Stimulated activated CD4-positive, alpha-beta T cell treated with anti-CD3 and anti-CD28 coated beads, Interleukin-12 subunit alpha, Interleukin-12 subunit beta, amount 100 ng/mL, for 24 hours (primary cell): Measurements from ENCODE around the gene BMP3.
"Not testable (repeated sequence)": the region's sequence is repeated elsewhere in the genome, so short reads cannot be mapped to it uniquely, and the experiment has no call there.

Experiments used
- DNase-seq, 2 experiments: peaks; one replicate each; pipeline ENCODE4 v3.0.0-alpha.2; 2020; ENCODE audit warnings: low read depth in 2 of 2

The BMP3 gene

DNA sequence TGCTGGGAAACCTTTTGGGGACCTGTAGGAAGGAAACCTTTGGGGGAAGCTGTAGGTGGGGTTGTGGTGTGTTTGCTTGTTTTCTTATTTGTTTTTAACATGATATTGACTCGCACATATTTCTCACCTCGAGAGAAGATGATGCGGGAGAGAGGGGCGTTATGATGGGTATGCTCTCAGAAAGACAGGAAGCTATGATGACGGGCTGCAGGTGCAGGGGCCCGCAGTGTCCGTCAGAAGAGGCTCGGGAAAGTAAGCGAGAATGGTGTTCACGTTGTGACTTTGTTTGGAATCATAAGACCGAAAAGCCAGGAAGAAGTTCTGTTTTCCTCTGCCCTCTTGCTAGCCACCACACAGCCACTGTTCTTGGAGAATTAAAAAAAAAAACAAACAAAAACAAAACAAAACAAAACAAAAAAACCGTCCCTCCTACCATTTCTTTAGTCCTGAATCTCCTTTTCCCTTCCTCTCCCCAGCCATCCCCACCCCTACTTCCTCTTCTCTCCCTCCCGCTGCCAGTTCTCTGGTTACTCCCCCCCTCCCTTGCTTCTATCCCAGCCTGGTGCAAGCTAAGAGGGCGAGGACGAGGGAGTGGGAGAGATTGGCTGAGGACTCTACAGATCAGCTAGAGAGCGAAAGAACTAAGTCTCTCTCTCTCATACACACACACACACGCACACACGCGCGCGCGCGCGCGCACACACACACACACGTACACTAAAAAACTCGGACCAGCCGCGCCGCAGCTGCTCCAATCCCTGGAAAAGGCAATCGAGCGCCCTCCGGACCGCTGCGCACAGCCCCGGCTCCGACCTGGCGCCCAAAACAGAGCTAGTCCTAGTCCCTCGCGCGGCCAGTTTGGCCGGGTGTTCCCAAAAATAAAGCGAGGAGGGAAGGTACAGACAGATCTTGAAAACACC is at the start of gene BMP3:
Gene BMP3, plus strand, starts transcription at position 648 of the 920 bp plus-strand sequence. CDS start 577 bp downstream, outside the sequence.
- DNase-seq, result no peak

DNA sequence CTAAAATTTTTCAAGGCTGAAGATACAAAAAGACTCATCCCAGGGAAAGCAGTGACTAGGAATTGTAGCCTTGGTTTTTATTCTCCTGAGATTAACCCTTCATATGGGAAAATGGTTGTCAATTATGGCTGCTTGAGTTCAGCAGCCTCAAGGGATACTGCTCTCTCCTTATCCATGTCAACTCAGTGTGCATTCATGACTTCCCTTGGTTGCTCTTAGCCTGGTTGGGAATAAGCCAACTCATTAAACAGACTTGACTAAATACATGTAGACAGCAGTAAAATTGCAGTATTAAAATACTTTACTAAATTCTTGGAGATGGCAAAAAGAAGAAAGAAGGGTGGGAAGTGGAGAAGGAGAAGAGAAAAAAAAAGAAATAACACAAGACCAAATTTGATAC is 44.5 kb upstream of the BMP3 start:
- DNase-seq, result no peak

- no peak for DNase-seq
These were observed 40.5 kb upstream of the BMP3 start for GRCh38 chr4:80989921-80990544.

DNA sequence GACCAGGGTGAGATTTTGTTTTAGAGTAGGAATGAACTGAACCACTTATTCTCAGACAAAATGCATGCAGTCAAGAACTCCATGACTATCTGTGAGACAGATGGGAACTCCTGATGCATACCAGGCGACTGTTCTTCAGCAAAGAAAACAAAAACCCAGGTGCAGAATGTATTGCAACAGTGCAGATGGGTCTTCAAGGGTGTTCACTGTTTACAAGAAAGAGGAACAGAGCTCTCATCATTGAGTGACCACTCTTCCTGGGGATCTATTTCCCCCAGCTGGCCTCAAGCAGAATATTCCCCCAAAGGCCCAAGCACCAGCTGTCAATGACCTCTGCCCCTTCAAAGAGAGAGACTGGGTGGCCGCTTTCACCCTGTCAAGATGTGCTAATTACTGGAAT is 39.7 kb upstream of the BMP3 start:
- DNase-seq, result no peak

- no peak for DNase-seq
These were observed 30.6 kb upstream of the BMP3 start for GRCh38 chr4:80999943-81000342.

GRCh38 chr4:81003597-81004111 is 26.9 kb upstream of the BMP3 start:
- DNase-seq, result no peak

DNA sequence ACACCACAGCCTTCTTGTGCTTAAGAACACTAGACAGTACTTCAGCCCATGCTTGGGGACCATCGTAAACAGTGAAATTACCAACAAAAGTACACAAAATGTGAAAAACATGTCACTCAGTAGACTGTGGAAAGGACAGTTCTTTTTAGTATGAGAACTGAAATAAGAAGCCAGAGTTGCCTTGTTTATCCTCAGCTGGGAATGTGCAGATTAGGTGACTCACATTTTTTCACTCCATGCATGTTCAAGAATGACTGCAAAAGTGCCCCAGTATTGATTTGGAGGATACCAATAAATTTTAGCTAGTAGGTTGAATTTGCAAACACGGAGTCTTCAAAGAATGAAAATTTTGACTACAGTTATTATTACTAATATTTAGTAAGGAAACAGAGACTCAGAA is 23.1 kb upstream of the BMP3 start:
- DNase-seq, result no peak

- not testable (repeated sequence) for DNase-seq
These were observed 13.9 kb upstream of the BMP3 start for GRCh38 chr4:81016566-81016965.

DNA sequence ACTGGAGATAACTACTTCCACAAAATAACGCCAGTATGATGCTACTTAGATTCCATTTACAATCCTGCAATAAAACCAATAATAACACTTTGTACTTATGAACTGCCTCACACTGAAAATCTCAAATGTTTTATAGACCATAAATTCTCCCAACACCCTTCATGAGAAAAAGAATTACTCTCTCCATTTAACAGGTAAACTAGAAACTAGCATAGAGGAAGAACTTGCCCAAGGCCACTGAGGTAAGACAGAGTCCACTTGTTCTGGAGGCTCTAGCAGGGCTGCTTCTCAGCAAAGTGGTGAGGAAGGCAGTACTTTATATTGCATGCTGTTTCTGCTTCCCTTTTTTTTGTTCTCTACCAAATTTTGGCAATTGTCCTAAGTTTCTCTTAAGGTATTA is 11.5 kb upstream of the BMP3 start:
- DNase-seq, result no peak

- no peak for DNase-seq
These were observed 9.2 kb upstream of the BMP3 start for GRCh38 chr4:81021142-81021944.

DNA sequence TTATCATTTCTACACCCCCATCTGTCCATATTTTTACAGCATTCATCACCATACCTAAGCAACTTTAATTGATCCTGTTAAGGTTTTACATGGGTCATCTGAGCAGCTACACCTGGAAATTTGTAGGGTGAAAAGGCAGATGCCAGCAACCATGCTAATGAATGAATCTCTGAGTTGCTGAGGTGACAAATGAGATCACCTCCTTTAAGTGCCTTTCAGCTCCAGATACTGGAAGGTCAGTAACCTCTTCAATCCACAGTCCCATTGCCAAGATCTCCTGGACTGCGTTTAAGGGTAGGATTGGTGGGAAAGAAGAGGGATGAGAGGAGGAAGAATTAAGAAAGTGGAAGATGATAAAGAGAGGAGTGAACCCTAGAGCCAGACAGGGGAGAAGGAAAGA is 8.5 kb upstream of the BMP3 start:
- no peak for DNase-seq

- no peak for DNase-seq
These were observed 7.0 kb upstream of the BMP3 start for GRCh38 chr4:81023484-81023883.

DNA sequence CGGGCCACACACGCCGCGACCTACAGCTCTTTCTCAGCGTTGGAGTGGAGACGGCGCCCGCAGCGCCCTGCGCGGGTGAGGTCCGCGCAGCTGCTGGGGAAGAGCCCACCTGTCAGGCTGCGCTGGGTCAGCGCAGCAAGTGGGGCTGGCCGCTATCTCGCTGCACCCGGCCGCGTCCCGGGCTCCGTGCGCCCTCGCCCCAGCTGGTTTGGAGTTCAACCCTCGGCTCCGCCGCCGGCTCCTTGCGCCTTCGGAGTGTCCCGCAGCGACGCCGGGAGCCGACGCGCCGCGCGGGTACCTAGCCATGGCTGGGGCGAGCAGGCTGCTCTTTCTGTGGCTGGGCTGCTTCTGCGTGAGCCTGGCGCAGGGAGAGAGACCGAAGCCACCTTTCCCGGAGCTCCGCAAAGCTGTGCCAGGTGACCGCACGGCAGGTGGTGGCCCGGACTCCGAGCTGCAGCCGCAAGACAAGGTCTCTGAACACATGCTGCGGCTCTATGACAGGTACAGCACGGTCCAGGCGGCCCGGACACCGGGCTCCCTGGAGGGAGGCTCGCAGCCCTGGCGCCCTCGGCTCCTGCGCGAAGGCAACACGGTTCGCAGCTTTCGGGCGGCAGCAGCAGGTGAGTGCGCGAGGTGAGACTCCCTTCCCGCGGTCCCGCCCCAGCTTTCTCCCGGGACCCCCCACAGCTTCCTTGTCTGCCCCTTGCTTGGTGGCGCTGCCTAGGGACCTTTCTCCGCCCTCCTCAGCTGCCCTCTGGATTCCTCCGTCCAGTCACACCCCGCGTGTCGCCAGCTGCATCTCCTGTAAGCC is 678 bp downstream of the BMP3 start:
- DNase-seq, result no peak

- no peak for DNase-seq
These were observed 1.5 kb downstream of the BMP3 start for GRCh38 chr4:81031796-81032551.

DNA sequence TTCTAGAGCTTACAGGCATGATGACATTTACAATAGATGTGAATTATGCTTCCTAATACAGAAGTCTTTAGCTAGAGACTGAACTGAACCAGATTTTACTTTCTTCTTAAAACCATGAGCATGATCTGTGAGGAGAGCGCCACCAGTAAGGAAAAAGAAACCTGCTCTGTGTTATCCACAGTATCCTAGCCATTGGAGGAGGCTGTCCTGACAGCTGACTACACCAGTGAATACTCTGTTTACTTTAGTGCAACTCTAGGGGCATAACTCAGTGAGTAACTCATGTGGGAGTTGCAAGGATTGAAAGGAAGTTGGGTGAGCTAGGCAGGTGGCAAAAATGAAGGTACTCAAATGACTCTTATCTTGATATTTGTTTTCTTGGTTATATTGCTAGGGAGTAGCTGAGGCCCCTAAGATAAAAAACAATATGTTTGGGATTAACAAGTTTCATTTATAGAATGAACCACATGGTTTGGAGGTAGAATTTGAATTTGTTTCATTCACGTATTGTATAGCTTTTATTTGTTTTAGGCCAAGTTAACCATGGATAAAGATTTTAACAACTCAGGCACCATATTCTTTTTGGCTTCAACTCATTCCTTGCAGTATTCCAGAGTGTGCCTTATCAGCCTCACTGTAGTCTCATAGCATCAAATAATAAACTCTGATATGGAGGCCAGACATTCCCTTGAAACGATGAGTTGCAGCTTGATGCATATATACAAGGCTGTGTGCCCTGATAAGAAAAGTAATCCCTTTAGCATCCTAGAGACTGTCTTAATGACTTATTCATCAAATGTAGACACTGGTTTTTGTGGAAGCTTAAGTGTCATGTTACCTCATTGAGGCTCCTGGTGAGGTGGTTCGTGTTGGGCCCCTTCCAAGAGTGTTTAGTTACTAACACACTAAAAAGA is 2.5 kb downstream of the BMP3 start:
- DNase-seq, result no peak

- DNase-seq, result no peak
These were observed 8.3 kb downstream of the BMP3 start for GRCh38 chr4:81038636-81039350.

GRCh38 chr4:81039351-81039972 is 9.0 kb downstream of the BMP3 start:
- DNase-seq, result no peak

DNA sequence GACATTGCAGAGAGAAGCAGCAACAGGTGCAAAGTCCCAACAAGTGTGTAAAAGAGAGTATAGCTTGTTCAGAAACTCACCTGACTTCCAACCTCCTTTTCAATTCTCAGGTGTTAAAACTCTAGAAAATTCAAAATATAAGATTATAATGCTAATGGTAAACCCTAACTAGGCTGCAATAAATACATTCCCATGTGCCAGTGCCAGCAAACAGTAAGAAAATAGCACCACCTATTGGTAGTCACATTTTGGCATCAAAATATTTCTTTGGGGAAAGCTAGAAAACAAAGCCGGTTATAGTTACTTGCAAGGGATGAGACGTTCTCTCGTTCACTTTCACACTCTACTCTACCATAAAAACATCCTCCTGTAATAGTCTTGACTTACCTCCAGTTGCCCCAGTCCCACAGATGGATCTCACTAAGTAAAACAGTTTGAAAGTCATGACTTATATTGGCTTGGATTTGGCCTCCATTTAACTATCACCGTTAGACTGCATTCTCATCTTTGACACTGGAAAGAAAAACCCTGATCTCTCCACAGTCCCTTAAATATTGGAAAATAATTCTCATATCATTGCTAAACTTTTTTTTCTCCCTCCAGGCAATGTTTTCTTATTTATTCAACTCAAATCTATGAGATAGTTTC is 9.6 kb downstream of the BMP3 start:
- DNase-seq, result no peak
